Esophagus squamous epithelium (tissue), 5 donors: ENCODE measurements around the gene OAF. TPM values are rescaled to one million over a fixed set of nuclear protein-coding genes. Genes with fewer than 3 reads are reported as not detected.

ENCODE experiments used
- DNase-seq: peaks from one replicate; lab custom pipeline; 2025; lab: John Stamatoyannopoulos, UW
- H3K27ac ChIP-seq, 4 donors: fragments of 200-600 bp; sonication (generic); one replicate each; pipeline ENCODE4 v1.5.1; 2016 to 2019; ENCODE audit warnings: mild to moderate bottlenecking in 1 of 4
- H3K27me3 ChIP-seq, 4 donors: fragments of 200-600 bp; sonication (generic); 1 replicate in 3 of 4; 2 replicates in 1 of 4; pipeline versions ENCODE4 v1.5.1 to v1.6.0; 2017 to 2021; ENCODE audit warnings: antibody characterized with exemption in 1 of 4
- H3K36me3 ChIP-seq, 3 donors: fragments of 200-600 bp; sonication (generic); one replicate each; pipeline ENCODE4 v1.5.1; 2016 to 2019
- H3K4me1 ChIP-seq, 3 donors: fragments of 200-600 bp; sonication (generic); one replicate each; pipeline ENCODE4 v1.5.1; 2017 to 2019
- H3K4me3 ChIP-seq, 4 donors: fragments of 200-600 bp; sonication (generic); 1 replicate in 3 of 4; 2 replicates in 1 of 4; pipeline ENCODE4 v1.5.1; 2016 to 2019; ENCODE audit warnings: mild to moderate bottlenecking in 2 of 4, moderate library complexity in 1 of 4
- H3K9me3 ChIP-seq, 3 donors: fragments of 200-600 bp; sonication (generic); one replicate each; pipeline ENCODE4 v1.5.1; 2016 to 2019
- CTCF ChIP-seq, 6 experiments: fragments of 450-650 bp in 4 of 6; fragments of 200-600 bp in 2 of 6; sonication (generic) in 2 of 6; IDR thresholded peaks; one replicate each; pipeline ENCODE4 v1.5.1; 2016 to 2019; ENCODE audit warnings: antibody characterized with exemption in 6 of 6, mild to moderate bottlenecking in 4 of 6, moderate library complexity in 4 of 6
- POLR2A ChIP-seq, 4 donors: fragments of 450-650 bp; IDR thresholded peaks; one replicate each; pipeline ENCODE4 v1.6.1; 2017; ENCODE audit warnings: antibody characterized with exemption in 4 of 4, mild to moderate bottlenecking in 4 of 4, moderate library complexity in 3 of 4
- whole genome bisulfite sequencing, 2 donors: methylation state at CpG; one replicate each; pipeline ENCODE4 v1.1.5; 2018; 5-methylcytosine and 5-hydroxymethylcytosine counted together
- intact Hi-C: fragments of 100-400 bp; cut with DNase I; formaldehyde crosslinking; loops from one replicate; pipeline ENCODE4 v1.15.0; 2022
- total RNA-seq, 4 donors: library from RNA; depleted of rRNA; stranded (reverse); fragments of >200 nt; gene quantifications; one replicate each; pipeline ENCODE4 v1.1.0, GENCODE V29; 2016
- donor health status: DM: yes; HTN: yes; CAD: no.

The OAF gene
- total RNA-seq, 4 donors from 2014 or later, result 7.4 to 49.0 (median 14.3) TPM

DNA sequence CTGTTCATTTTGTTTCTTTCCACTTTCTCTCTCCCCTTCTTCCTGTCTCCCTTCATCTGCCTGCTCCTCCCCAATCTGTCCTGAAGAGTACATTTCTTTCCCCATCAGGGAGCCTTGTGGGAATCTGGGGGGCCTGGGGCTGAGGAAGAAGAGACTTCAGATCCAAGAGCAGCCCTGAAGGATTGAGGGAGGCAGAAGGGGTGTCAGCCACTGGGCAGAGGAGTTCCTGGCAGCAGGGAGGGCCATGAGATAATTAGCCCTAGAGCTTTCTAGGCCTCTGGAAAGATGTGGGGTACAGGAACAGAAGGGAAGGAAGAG, 24.4 kb upstream of the OAF start:
- TF ChIP-seq CTCF (IDR thresholded peaks at IDR 0.05), result no peak
- no peak for TF ChIP-seq POLR2A (IDR thresholded peaks at IDR 0.05)
- intact Hi-C loops, result no loop called here
- Histone ChIP-seq H3K4me1 (peaks cover 5 to 63% (median 34%) of the 10 kb centered on the region in 3 donors), H3K4me3 (no peak overlapping the region), H3K27ac (peak overlapping the region; percentile 63 to 87 (median 78)), H3K36me3 (no peaks in the 10 kb centered on the region), H3K9me3 (no peaks in the 10 kb centered on the region), H3K27me3 (no peaks in the 10 kb centered on the region)
- no peak for DNase-seq

GRCh38 chr11:120186774-120187591, 23.8 kb upstream of the OAF start:
- WGBS, 2 donors, result 45 to 62% methylated on average over 8 to 9 of the region's 17 CpGs
- H3K4me3 ChIP-seq, result no peak overlapping the region
- intact Hi-C loops, result no loop called here
- H3K27me3 ChIP-seq, result no peaks in the 10 kb centered on the region
- H3K27ac ChIP-seq, result peak overlapping the region; percentile 63 to 87 (median 78)
- DNase-seq, result no peak
- no peaks in the 10 kb centered on the region for H3K9me3 ChIP-seq
- no peaks in the 10 kb centered on the region for H3K36me3 ChIP-seq
- H3K4me1 ChIP-seq, result peaks cover 5 to 59% (median 30%) of the 10 kb centered on the region in 3 donors
- TF ChIP-seq CTCF (IDR thresholded peaks at IDR 0.05) (no peak), POLR2A (IDR thresholded peaks at IDR 0.05) (no peak)

DNA sequence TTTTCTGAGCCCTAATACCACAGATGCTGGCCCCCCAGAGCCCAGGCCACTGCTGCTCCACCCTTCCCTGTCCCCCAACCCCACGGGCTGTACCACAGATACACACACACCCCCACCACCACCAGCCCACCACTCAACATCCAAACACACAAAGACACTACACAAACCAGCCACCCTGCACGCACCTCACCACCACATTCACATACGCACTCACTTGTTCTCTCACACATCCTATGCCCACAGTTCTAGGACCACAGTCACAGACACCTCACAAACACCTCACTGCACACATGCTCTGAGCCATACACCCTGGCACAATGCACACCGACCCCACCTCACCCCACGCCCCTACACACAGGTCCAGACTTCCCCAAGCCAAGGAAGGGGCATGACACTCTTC, 22.5 kb upstream of the OAF start:
- no peaks in the 10 kb centered on the region for H3K9me3 ChIP-seq
- no peaks in the 10 kb centered on the region for H3K27me3 ChIP-seq
- intact Hi-C loops, result no loop called here
- peaks cover 5 to 45% (median 25%) of the 10 kb centered on the region in 3 donors for H3K4me1 ChIP-seq
- WGBS, 2 donors, result 82 to 84% methylated on average over 3 to 4 of the region's 5 CpGs
- peak overlapping the region in 3 of 4 donors; percentile 71 to 87 (median 85) for H3K27ac ChIP-seq
- no peaks in the 10 kb centered on the region for H3K36me3 ChIP-seq
- no peak for TF ChIP-seq CTCF (IDR thresholded peaks at IDR 0.05)
- TF ChIP-seq POLR2A (IDR thresholded peaks at IDR 0.05), result no peak
- no peak overlapping the region for H3K4me3 ChIP-seq
- no peak for DNase-seq

DNA sequence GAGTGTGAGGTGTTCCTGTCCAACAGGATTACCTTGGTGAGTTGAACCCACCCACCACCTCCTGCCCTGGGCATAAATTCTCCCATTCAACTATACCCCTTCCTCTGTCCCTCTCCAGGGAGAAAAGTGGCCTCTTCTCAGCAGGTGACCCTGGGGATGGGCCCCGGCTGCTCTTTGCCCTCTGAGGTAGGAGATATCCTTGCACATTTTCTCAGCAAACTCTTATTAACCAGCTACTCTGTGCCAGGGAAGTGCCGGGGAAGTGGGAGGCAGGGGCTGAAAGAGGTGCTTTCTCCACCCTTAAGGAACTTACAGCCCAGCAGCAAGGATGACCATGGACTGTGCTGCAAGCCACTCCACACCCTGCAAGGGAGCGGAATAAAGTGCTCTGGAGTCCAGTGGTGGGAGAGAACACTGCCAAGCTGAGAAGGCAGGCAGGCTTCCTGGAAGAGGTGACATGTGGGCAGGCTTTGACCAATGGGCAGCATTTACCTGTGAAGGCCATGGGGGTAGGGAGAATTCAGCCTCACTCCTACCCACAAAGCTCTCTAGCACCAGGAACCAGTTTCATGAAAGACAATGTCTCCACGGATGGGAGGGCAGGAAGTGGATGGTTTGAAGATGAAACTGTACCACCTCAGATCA, 21.9 kb upstream of the OAF start:
- Histone ChIP-seq H3K9me3 (no peaks in the 10 kb centered on the region), H3K4me3 (no peak overlapping the region), H3K4me1 (peaks cover 5 to 40% (median 25%) of the 10 kb centered on the region in 3 donors), H3K36me3 (no peaks in the 10 kb centered on the region), H3K27ac (peak overlapping the region in 2 of 4 donors; percentile 85 to 87), H3K27me3 (no peaks in the 10 kb centered on the region)
- intact Hi-C loops, result no loop called here
- no peak for DNase-seq
- no peak for TF ChIP-seq POLR2A (IDR thresholded peaks at IDR 0.05)
- TF ChIP-seq CTCF (IDR thresholded peaks at IDR 0.05), result no peak
- WGBS, 2 donors, result 69 to 96% methylated on average over 3 of the region's 4 CpGs

GRCh38 chr11:120191058-120191457, 19.8 kb upstream of the OAF start:
- Histone ChIP-seq H3K4me1 (peaks cover 2 to 24% (median 13%) of the 10 kb centered on the region in 3 donors), H3K36me3 (no peaks in the 10 kb centered on the region), H3K27me3 (no peaks in the 10 kb centered on the region), H3K9me3 (no peaks in the 10 kb centered on the region), H3K27ac (no peak overlapping the region), H3K4me3 (no peak overlapping the region)
- intact Hi-C loops, result no loop called here
- WGBS, 2 donors, result 85 to 90% methylated on average over 2 to 4 of the region's 4 CpGs
- no peak for DNase-seq
- TF ChIP-seq CTCF (IDR thresholded peaks at IDR 0.05) (no peak), POLR2A (IDR thresholded peaks at IDR 0.05) (no peak)
